ACHN (cell line): ENCODE measurements around the gene C10orf90.
"Not testable (repeated sequence)": the region's sequence is repeated elsewhere in the genome, so short reads cannot be mapped to it uniquely, and the experiment has no call there.

ENCODE experiments used
- DNase-seq: peaks from one replicate; pipeline ENCODE4 v3.0.0-alpha.2; 2015
- in situ Hi-C: cut with HindIII; loops from 2 replicates; pipeline ENCODE4 v1.10.0; 2017; ENCODE audit warnings: low sequenced_read_pairs, low pct_ligation_motif_present, low pct_unique_long_range_greater_than_20kb

The C10orf90 gene

DNA sequence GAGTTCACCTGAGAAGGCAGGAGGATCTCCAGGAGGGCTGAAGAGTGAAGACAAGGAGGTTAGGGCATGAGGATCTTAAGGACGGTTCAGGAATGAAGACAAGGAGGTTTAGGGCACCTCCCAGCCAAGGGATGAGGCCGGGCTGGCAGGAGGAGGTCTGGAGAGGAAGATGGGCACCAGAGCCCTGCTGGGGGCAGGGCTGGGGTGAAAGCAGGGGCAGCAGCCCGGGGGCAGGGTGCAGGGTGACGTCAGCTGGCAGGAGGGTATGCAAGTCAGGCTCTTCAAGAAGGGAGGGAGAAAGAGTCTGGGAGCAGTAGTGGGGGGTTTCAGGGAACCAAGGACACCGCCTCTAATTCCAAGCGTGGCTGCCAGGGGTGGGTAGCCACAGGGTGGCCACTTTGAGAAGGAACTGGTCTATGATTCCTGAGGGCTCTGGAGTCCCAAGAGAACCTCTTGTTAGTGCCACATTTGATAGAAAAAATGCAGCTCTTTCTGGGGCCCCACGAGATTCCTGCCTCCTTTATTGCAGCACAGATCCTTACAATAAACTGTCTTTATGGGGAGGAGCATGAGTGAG is 101.6 kb downstream of the C10orf90 start:
- no peak for DNase-seq
- in situ Hi-C loops = no loop called here

- no peak for DNase-seq
- in situ Hi-C loops = no loop called here
Observed at GRCh38 chr10:126565871-126566270, 104.6 kb downstream of the C10orf90 start.

- in situ Hi-C loops = no loop called here
- DNase-seq = no peak
Observed at GRCh38 chr10:126565441-126565840, 105.1 kb downstream of the C10orf90 start.

- in situ Hi-C loops = no loop called here
- no peak for DNase-seq
Observed at GRCh38 chr10:126564326-126564888, 106.1 kb downstream of the C10orf90 start.

GRCh38 chr10:126563361-126563760 is 107.1 kb downstream of the C10orf90 start:
- in situ Hi-C loops = no loop called here
- DNase-seq = no peak

GRCh38 chr10:126561921-126562680 is 108.4 kb downstream of the C10orf90 start:
- in situ Hi-C loops = no loop called here
- DNase-seq = no peak

- in situ Hi-C loops = no loop called here
- no peak for DNase-seq
Observed at GRCh38 chr10:126561294-126561920, 109.1 kb downstream of the C10orf90 start.

DNA sequence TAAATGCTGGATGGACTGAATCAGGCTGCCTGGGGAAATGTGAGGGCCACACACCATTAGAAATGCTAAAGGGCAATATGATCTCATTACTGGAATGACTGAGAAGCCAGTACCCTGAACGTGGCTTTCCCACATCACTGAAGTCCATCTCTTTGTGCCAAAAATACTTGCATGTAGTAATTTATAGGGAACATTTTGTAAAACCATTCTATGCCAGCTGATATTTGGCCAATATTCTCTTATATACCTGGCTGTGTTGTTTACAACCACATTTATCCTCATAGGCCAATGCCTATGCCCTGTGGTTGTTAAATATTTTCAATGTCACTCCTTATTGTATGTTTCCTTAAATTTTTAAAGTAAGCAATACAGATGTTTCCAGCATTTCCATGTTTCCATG is 111.6 kb downstream of the C10orf90 start:
- no peak for DNase-seq
- in situ Hi-C loops = no loop called here

DNA sequence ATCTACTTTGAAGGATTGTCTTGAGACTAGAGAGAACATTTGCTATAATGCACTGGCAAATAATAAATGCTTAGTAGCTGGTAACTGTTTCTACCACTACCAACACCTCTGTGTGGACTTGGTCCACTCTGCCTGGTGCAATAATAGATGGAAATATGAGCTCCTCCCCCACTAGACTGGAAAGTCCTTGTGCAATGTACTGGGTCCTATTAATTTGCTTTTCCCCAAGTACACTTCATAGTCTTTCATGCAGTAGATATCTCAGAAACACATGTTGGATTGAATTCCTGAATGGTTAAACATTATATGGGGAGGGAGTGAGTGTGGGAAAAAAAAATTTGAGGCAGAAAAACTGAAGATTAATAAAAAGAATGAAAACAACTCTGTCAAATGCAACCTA is 119.3 kb downstream of the C10orf90 start:
- DNase-seq = no peak
- in situ Hi-C loops = no loop called here

DNA sequence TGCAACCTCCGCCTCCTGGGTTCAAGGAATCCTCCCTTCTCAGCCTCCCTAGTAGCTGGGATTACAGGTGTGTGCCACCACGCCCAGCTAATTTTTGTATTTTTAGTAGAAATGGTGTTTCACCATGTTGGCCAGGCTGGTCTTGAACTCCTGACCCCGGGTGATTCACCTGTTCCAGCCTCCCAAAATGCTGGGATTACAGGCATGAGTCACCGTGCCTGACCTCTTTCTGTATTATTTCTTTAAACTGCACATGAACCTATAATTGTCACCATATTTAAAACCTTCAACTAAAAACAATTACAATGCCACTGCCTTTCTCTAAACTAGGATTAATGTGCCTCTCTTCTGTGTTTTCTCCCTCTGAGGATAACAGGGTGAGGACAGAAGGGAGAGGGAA is 119.9 kb downstream of the C10orf90 start:
- in situ Hi-C loops, DNase-seq: not testable (repeated sequence)

DNA sequence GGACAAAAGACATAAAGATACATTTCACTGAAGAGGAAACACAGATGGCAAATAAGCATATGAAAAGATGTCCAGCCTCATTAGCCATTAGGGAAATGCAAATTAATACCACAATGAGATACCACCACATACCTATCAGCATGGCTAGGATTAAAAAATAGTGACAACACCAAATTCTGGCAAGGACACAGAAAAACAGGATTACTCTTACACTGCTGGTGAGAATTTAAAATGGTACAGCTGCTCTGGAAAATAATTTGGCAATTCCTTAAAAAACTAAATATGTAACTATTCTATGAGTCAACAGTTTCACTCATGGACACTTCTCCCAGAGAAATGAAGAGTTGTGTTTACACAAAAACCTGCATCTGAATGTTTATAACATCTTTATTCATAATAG is 121.1 kb downstream of the C10orf90 start:
- in situ Hi-C loops = no loop called here
- DNase-seq = no peak

- in situ Hi-C loops = no loop called here
- DNase-seq = no peak
Observed at GRCh38 chr10:126544565-126544964, 125.9 kb downstream of the C10orf90 start.

DNA sequence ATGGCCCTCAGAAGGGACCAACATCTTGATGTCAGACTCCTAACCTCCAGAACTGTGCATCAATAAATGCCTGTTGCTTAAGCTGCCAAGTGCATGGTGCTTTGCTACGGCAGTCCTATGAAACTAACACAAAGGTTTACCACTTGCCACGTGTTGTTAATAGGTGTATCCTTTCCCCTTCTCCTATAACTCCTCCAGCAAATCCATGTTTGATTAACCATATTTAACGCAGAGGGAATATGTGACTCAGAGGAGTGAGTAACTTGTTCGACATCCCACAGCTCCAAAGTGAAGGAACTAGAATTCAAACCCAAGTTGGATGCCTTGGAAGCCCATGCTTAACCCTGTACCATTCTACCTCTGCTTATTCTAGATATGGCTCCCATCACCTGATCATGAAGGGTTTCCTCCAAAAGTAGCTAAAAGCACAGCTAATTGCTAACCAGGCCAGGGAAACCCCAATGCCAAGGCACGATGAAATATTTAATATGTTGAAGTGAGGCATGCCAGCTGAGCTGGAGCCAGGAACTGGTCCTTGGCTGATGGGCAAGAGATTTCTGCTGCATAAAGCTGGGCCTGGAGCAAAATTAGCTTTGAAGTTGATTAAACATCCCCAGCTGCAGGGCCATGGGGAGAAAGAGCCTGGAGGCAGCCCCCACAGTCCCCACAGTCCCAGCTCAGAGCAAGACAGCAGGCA is 131.9 kb downstream of the C10orf90 start:
- in situ Hi-C loops = no loop called here
- no peak for DNase-seq

DNA sequence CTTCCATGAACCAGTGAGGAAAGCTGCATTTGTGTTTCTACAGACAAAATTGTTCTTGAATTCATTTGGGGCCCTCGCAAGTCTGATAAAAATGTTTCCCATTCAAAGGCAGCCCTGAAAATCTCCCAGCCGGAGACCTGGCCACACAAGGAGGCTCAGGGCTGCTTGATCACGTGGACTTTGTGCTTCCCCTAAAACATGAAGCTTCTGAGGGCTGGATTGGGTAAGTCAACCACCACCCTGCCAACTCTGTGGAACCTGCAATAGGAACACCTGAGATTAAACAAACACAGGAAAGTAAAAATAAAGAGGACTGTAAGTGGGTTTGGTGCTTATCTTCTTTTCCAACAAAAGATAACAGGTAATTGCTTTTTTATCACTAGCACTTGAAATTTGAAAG is 133.8 kb downstream of the C10orf90 start:
- no peak for DNase-seq
- in situ Hi-C loops = no loop called here

DNA sequence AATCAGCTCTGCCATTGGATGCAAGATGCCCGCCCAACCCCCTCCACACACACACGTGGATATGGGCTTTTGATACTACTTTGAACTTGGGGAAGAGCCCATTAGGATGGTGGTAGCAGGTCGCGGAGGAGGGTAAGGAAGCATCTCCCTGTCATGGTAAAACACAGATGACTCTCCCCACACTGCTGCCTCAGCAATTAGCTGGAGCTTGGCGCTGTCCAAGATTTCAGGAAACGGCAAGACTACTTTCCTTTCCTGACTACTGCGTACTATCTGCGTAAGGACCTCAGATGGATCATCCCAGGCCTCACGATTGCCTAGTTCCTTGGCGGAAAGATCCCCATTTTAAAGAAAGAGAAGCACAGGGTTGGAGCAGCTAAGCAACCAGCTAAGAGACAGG is 134.3 kb downstream of the C10orf90 start:
- in situ Hi-C loops = no loop called here

DNA sequence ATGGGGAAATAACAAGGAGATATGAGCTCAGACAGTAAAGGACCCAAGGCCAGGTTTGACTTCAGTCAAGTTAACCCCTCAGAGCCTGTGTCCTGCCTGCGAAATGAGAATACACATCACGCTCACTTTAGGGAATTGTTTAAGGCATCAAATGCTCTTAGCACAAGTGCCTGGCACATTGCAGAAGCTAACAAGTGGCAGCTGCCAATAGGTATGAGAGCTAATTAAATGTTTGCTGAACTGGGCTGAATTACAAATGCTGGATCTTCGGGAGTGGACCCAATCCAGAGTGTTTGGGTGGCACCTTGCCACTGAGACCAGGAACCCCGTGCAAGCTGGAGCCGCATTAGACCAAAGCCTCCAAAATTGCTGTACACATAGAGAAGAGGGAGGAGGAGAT is 136.8 kb downstream of the C10orf90 start:
- in situ Hi-C loops = no loop called here
- no peak for DNase-seq

More for the DNA sequence above, 134.3 kb downstream of the C10orf90 start:
- DNase-seq = no peak

DNA sequence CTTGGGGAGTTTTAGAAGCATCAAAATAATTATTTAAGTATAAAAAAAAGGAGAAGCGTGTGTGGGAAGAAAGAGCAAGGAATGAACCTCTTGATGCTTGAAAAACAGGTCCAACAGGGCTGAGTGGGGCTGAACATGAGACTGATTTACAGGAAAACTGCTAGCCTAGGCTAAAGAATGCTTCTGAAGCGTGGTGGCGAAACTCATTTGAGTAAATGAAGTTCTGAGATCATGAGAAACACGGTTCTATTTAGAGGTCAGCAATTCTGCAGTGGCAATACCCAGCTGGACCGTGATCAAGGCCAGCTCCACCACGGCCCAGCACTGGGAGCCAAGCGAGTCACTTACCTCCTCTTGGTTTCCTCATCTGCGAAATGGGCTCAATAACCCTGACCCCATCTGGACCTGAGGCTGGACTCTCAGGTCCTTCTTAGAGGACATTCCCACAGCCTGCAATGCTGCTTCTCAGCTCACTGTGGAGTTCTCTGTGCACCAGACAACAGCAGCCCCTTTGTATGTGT is 142.1 kb downstream of the C10orf90 start:
- in situ Hi-C loops = no loop called here
- no peak for DNase-seq

DNA sequence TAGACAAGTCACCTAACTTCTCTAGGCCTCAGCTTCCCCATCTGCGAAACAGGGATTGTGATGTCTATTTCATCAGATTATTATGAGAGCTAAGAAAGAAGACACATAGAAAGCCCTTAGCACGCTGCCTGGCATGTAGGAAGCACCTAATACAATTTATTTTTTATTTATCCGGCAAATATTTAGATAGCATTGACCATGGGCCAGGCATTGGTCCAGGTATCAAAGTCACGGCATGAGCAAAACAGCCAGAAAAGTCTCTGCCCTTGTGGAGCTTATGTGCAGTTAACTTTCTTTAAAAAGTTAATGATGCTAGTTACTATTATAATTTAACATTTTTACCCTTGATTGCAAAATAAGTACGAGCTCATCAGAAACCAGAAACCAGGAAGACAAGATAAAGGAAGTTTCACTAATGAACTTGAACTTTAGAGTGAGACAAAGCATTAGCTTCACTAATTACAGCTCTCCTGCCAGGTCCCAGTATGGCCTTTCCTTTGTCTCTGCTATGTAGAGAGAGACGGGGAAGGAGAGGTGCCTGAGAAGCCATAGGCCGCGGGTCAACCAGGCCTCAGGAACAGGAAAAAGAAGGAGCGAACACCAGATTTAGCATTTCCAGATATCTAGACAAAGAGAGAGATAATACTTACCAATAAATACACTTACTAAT is 142.7 kb downstream of the C10orf90 start:
- in situ Hi-C loops = no loop called here
- DNase-seq = no peak
